SK-N-SH (cell line): ENCODE measurements around the gene DDR1. TPM values are rescaled to one million over a fixed set of nuclear protein-coding genes. Genes with fewer than 3 reads are reported as not detected.

ENCODE experiments used
- CTCF ChIA-PET: fragments of 300-600, 350-600 bp; formaldehyde crosslinking; extraction: SDS; loops from one replicate; lab custom pipeline; 2021; lab: Yijun Ruan, JAX
- POLR2A ChIA-PET: fragments of 350-600 bp; sonication (Branson Sonifier 250); formaldehyde crosslinking; extraction: SDS; loops from one replicate; lab custom pipeline; 2020; ENCODE audit warnings: antibody characterized with exemption, inconsistent platforms; lab: Yijun Ruan, JAX
- DNase-seq: peaks from one replicate; pipeline ENCODE4 v3.0.0; 2012
- H2AFZ ChIP-seq: fragments of 200-600 bp; sonication (generic); 2 replicates; pipeline ENCODE4 v1.8.1; 2016; ENCODE audit warnings: antibody characterized with exemption, mild to moderate bottlenecking, low read depth
- H3F3A ChIP-seq: fragments of 200-600 bp; sonication (generic); replicated peaks from 2 replicates; pipeline ENCODE3; 2016; ENCODE audit warnings: antibody characterized with exemption, mild to moderate bottlenecking; ENCODE audit not compliant: insufficient read depth
- H3K27ac ChIP-seq, 2 experiments: fragments of 200-500 bp in 1 of 2; fragments of 200-600 bp in 1 of 2; sonication (Bioruptor generic) in 1 of 2; sonication (generic), shearing (Covaris generic) in 1 of 2; 2 replicates each; pipeline versions ENCODE4 v1.5.1 to v1.6.1; 2014 to 2016; ENCODE audit warnings: low read depth in 2 of 2, inconsistent platforms in 1 of 2, low read length in 1 of 2, mild to moderate bottlenecking in 1 of 2, mixed read lengths in 1 of 2
- H3K27me3 ChIP-seq: fragments of 200-600 bp; sonication (generic), shearing (Covaris generic); 2 replicates; pipeline ENCODE4 v1.6.1; 2016; ENCODE audit warnings: mixed run types; ENCODE audit not compliant: insufficient read depth
- H3K36me3 ChIP-seq, 2 experiments: fragments of 200-500 bp in 1 of 2; fragments of 200-600 bp in 1 of 2; sonication (Bioruptor generic) in 1 of 2; sonication (generic) in 1 of 2; replicated peaks in 1 of 2; 2 replicates each; pipeline versions ENCODE3 to v1.5.1; 2014 to 2016; ENCODE audit warnings: low read length in 1 of 2, mild to moderate bottlenecking in 1 of 2; ENCODE audit not compliant: insufficient read depth in 2 of 2, control insufficient read depth in 1 of 2
- H3K4me1 ChIP-seq, 2 experiments: fragments of 200-500 bp in 1 of 2; fragments of 200-600 bp in 1 of 2; sonication (Bioruptor generic) in 1 of 2; sonication (generic), shearing (Covaris generic) in 1 of 2; 2 replicates each; pipeline versions ENCODE4 v1.5.1 to v1.6.1; 2014 to 2016; ENCODE audit warnings: low read depth in 1 of 2, low read length in 1 of 2, mixed run types in 1 of 2; ENCODE audit not compliant: insufficient read depth in 2 of 2, control insufficient read depth in 1 of 2
- H3K4me2 ChIP-seq: fragments of 200-600 bp; sonication (generic), shearing (Covaris generic); 2 replicates; pipeline ENCODE4 v1.6.1; 2017; ENCODE audit warnings: mixed run types
- H3K4me3 ChIP-seq, 2 experiments: fragments of 200-500 bp in 1 of 2; fragments of 200-600 bp in 1 of 2; sonication (Bioruptor generic) in 1 of 2; sonication (generic), shearing (Covaris generic) in 1 of 2; 2 replicates each; pipeline versions ENCODE4 v1.5.1 to v1.8.1; 2014 to 2016; ENCODE audit warnings: low read depth in 2 of 2, inconsistent platforms in 1 of 2, low read length in 1 of 2, mild to moderate bottlenecking in 1 of 2, mixed read lengths in 1 of 2, moderate library complexity in 1 of 2
- H3K79me2 ChIP-seq: fragments of 200-600 bp; sonication (generic); 2 replicates; pipeline ENCODE4 v1.8.1; 2017; ENCODE audit warnings: mild to moderate bottlenecking; ENCODE audit not compliant: insufficient read depth
- H3K9ac ChIP-seq: fragments of 200-600 bp; sonication (generic); 2 replicates; pipeline ENCODE4 v1.6.1; 2017; ENCODE audit warnings: mixed run types
- H3K9me2 ChIP-seq: fragments of 200-600 bp; sonication (generic); 2 replicates; pipeline ENCODE4 v1.6.1; 2017; ENCODE audit warnings: mixed run types
- H3K9me3 ChIP-seq: fragments of 200-600 bp; sonication (generic); 2 replicates; pipeline ENCODE4 v1.6.1; 2017; ENCODE audit warnings: mixed run types, mild to moderate bottlenecking, moderate library complexity
- H4K20me1 ChIP-seq: fragments of 200-600 bp; sonication (generic); 2 replicates; pipeline ENCODE4 v1.6.1; 2017; ENCODE audit warnings: mild to moderate bottlenecking, mixed run types; ENCODE audit not compliant: insufficient read depth
- FOXJ3 ChIP-seq: sonication (generic); formaldehyde crosslinking; IDR thresholded peaks from 2 replicates; pipeline ENCODE4 v1.5.1; 2020; ENCODE audit warnings: mild to moderate bottlenecking, missing genetic modification reagents
- GABPA ChIP-seq: IDR thresholded peaks from 2 replicates; pipeline ENCODE4 v1.4.0; 2012; ENCODE audit warnings: low read depth, mild to moderate bottlenecking
- GATA2 ChIP-seq: sonication (generic); formaldehyde crosslinking; IDR thresholded peaks from 2 replicates; pipeline ENCODE4 v1.5.0; 2020; ENCODE audit warnings: mild to moderate bottlenecking, missing genetic modification reagents
- JUND ChIP-seq: IDR thresholded peaks from 2 replicates; pipeline ENCODE4 v1.4.0; 2012
- MXI1 ChIP-seq: IDR thresholded peaks from 2 replicates; pipeline ENCODE4 v1.6.1; 2012; ENCODE audit warnings: mild to moderate bottlenecking, low read depth, low read length, improper control_type of control experiment
- NFIC ChIP-seq: IDR thresholded peaks from 2 replicates; pipeline ENCODE4 v1.4.0; 2012; ENCODE audit warnings: borderline replicate concordance
- RAD21 ChIP-seq: IDR thresholded peaks from 2 replicates; pipeline ENCODE4 v1.6.1; 2012; ENCODE audit warnings: mild to moderate bottlenecking, low read length
- RCOR1 ChIP-seq: fragments of 150-350 bp; IDR thresholded peaks from 2 replicates; pipeline ENCODE4 v1.6.1; 2017; ENCODE audit warnings: antibody characterized with exemption, low read length
- RFX5 ChIP-seq: IDR thresholded peaks from 2 replicates; pipeline ENCODE4 v1.6.1; 2012; ENCODE audit warnings: mild to moderate bottlenecking, improper control_type of control experiment, low read length
- SIN3A ChIP-seq: IDR thresholded peaks from 2 replicates; pipeline ENCODE4 v1.6.1; 2012; ENCODE audit warnings: low read depth, mild to moderate bottlenecking, low read length, moderate library complexity, borderline replicate concordance
- SMC3 ChIP-seq: IDR thresholded peaks from 2 replicates; pipeline ENCODE4 v1.6.1; 2012; ENCODE audit warnings: low read depth, low read length, improper control_type of control experiment
- WGBS: methylation state at CpG from one replicate; pipeline ENCODE4 v1.1.6; 2017; ENCODE audit warnings: low lambda C conversion rate; 5-methylcytosine and 5-hydroxymethylcytosine counted together
- polyA plus RNA-seq, 3 experiments: library from polyadenylated mRNA; depleted of rRNA; stranded (reverse); fragments of >200 nt; gene quantifications; 2 replicates each; pipeline ENCODE4 v1.2.3, GENCODE V29; 2012
- TF ChIP-seq, protein P1 (sequence below): IDR thresholded peaks from 2 replicates; pipeline ENCODE4 v1.6.1; 2012; ENCODE audit warnings: mild to moderate bottlenecking, low read depth, low read length, moderate library complexity
- TF ChIP-seq, protein P2 (sequence below): IDR thresholded peaks from 2 replicates; pipeline ENCODE4 v1.4.0; 2012; ENCODE audit warnings: low read depth, borderline replicate concordance
- TF ChIP-seq, protein P3 (sequence below): fragments of 150-350 bp; IDR thresholded peaks from 2 replicates; pipeline ENCODE4 v1.6.1; 2017; ENCODE audit warnings: antibody characterized with exemption, low read length, low read depth, borderline replicate concordance

The DDR1 gene
- polyA plus RNA-seq, 1 of the 3 experiments (the other 2 are of a cell fraction) = 52.8 TPM

DNA sequence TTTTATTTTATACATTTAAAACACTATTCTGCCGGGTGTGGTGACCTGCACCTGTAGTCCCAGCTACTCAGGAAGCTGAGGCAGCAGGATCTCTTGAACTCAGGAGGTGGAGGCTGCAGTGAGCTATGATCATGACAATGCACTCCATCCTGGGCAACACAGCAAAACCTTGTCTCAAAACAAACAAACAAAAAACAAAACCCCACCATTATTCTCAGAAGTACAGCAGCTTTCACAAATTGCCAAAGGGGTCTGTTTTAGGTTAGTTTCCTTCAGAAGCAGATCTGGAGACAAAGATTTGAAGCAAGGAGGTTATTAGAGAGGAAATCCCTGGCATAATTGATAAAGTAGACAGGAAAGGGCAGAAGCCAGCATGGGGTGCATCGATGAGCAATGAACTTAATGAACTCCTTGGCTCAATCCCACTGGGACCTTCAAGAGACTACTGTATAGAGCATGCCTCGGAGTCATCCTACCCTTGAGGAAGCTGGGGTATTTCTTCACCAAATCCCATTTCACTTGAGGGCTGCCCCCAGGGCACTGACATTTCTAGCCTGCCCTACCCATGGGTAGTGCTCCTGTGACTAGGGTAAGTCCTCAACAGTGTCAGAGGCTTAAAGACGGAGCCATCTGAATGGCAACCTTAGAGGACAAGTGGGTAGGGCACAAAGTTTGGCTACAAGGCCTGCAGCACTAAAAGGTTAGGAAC is 43.2 kb upstream of the DDR1 start:
- Histone ChIP-seq H3K79me2 (no peaks in the 10 kb centered on the region), H3K27me3 (no peaks in the 10 kb centered on the region), H3K9ac (no peak overlapping the region), H3K9me2 (no peaks in the 10 kb centered on the region), H3K4me1 (peaks cover 2 to 9% of the 10 kb centered on the region in 2 experiments; a peak in 2 of 4 replicates), H3F3A (peaks cover 6% of the 10 kb centered on the region), H3K4me2 (no peak overlapping the region)
- 72% methylated on average over 4 of the region's 4 CpGs for WGBS
- TF ChIP-seq MXI1 = no peak
- TF ChIP-seq SIN3A = no peak
- TF ChIP-seq, all 33 proteins: peak for 0
- Histone ChIP-seq H3K4me3 (no peak overlapping the region), H4K20me1 (no peaks in the 10 kb centered on the region), H3K27ac (no peak overlapping the region), H3K9me3 (no peaks in the 10 kb centered on the region), H3K36me3 (no peaks in the 10 kb centered on the region), H2AFZ (no peak overlapping the region)
- DNase-seq = no peak
- POLR2A ChIA-PET = interaction anchor here (0.6 kb wide), 1 partner anchor 32 kb away, joined by 3 read pairs; no protein-coding TSS in a partner anchor
- CTCF ChIA-PET = interaction anchor here (0.9 to 1.8 kb wide), 3 partner anchors 14 to 110 kb away, joined by 4 to 10 read pairs (median 4); no protein-coding TSS in a partner anchor

DNA sequence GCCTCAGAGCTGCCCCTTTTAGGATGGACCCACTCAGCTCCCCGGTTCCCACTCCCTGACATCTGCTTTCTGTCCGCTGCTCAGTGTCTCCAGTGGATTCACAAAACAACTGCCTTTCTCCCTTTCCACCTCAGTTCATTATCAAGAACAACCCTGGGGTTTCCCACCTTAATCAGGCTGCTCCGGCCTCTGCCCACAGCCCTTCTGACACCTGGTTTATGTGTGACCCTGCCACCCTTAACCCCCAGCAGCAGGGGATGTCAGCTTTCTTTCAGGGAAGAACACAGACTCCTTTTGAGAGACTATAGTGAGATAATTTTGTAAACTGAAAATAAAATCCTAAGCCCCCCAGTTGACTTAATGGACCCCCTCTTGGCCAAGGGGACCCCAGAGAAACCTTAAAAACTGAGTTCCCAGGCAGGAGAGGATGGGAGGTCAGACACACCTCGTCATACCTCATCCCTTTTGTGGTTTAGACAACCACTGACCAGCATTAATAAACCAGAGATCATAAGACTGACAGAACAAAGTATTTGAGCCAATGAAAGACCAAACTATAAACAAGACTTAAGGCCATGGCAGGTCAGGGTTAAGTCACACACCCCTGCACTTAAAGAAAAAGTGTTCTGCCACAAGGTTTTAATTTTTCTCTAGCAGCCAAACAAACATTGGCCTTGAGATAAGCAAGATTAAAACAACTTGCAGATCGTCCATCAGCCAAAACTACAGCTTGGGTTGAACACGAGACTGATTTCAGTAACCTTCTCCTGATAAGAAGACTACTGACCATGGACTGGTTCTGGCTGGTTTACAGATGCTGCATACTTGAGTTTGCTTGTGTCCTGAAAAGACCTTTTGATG is 42.4 kb upstream of the DDR1 start:
- Histone ChIP-seq H3K27ac (no peak overlapping the region), H3K27me3 (no peaks in the 10 kb centered on the region), H3K4me3 (no peak overlapping the region), H4K20me1 (no peaks in the 10 kb centered on the region), H3F3A (peaks cover 6% of the 10 kb centered on the region), H3K9ac (no peak overlapping the region), H2AFZ (no peak overlapping the region), H3K79me2 (no peaks in the 10 kb centered on the region), H3K4me2 (no peak overlapping the region), H3K9me3 (no peaks in the 10 kb centered on the region), H3K36me3 (no peaks in the 10 kb centered on the region), H3K4me1 (peaks cover 2 to 9% of the 10 kb centered on the region in 2 experiments; a peak in 2 of 4 replicates), H3K9me2 (no peaks in the 10 kb centered on the region)
- POLR2A ChIA-PET = no interaction called here
- WGBS = 89% methylated on average over 6 of the region's 6 CpGs
- CTCF ChIA-PET = interaction anchor here (1.7 to 1.8 kb wide), 2 partner anchors 36 to 111 kb away, joined by 4 to 10 read pairs; no protein-coding TSS in a partner anchor
- TF ChIP-seq GABPA = no peak
- TF ChIP-seq JUND = no peak
- no peak for TF ChIP-seq SMC3
- no peak for TF ChIP-seq GATA2
- TF ChIP-seq NFIC = no peak
- TF ChIP-seq RFX5 = no peak
- TF ChIP-seq, protein P1, sequence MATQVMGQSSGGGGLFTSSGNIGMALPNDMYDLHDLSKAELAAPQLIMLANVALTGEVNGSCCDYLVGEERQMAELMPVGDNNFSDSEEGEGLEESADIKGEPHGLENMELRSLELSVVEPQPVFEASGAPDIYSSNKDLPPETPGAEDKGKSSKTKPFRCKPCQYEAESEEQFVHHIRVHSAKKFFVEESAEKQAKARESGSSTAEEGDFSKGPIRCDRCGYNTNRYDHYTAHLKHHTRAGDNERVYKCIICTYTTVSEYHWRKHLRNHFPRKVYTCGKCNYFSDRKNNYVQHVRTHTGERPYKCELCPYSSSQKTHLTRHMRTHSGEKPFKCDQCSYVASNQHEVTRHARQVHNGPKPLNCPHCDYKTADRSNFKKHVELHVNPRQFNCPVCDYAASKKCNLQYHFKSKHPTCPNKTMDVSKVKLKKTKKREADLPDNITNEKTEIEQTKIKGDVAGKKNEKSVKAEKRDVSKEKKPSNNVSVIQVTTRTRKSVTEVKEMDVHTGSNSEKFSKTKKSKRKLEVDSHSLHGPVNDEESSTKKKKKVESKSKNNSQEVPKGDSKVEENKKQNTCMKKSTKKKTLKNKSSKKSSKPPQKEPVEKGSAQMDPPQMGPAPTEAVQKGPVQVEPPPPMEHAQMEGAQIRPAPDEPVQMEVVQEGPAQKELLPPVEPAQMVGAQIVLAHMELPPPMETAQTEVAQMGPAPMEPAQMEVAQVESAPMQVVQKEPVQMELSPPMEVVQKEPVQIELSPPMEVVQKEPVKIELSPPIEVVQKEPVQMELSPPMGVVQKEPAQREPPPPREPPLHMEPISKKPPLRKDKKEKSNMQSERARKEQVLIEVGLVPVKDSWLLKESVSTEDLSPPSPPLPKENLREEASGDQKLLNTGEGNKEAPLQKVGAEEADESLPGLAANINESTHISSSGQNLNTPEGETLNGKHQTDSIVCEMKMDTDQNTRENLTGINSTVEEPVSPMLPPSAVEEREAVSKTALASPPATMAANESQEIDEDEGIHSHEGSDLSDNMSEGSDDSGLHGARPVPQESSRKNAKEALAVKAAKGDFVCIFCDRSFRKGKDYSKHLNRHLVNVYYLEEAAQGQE = no peak
- TF ChIP-seq RCOR1 = no peak
- no peak for TF ChIP-seq FOXJ3
- TF ChIP-seq, protein P2, sequence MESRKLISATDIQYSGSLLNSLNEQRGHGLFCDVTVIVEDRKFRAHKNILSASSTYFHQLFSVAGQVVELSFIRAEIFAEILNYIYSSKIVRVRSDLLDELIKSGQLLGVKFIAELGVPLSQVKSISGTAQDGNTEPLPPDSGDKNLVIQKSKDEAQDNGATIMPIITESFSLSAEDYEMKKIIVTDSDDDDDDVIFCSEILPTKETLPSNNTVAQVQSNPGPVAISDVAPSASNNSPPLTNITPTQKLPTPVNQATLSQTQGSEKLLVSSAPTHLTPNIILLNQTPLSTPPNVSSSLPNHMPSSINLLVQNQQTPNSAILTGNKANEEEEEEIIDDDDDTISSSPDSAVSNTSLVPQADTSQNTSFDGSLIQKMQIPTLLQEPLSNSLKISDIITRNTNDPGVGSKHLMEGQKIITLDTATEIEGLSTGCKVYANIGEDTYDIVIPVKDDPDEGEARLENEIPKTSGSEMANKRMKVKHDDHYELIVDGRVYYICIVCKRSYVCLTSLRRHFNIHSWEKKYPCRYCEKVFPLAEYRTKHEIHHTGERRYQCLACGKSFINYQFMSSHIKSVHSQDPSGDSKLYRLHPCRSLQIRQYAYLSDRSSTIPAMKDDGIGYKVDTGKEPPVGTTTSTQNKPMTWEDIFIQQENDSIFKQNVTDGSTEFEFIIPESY = no peak
- TF ChIP-seq RAD21 = no peak
- TF ChIP-seq, protein P3, sequence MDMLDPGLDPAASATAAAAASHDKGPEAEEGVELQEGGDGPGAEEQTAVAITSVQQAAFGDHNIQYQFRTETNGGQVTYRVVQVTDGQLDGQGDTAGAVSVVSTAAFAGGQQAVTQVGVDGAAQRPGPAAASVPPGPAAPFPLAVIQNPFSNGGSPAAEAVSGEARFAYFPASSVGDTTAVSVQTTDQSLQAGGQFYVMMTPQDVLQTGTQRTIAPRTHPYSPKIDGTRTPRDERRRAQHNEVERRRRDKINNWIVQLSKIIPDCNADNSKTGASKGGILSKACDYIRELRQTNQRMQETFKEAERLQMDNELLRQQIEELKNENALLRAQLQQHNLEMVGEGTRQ = no peak
- no peak for DNase-seq
